ENCODE data around the gene PPIP5K2.

- no peak for TF ChIP-seq POLR2AphosphoS5 (IDR thresholded peaks at IDR 0.05)
- peak; percentile 38 to 84 (median 75) for TF ChIP-seq CTCF (IDR thresholded peaks at IDR 0.05)
Observed at GRCh38 chr5:103232393-103232999, 112.4 kb downstream of the PPIP5K2 start.

Data from upper lobe of left lung (tissue), 4 donors.